GM12872 (cell line): ENCODE data around the gene TREML2.

Experiments used
- TF ChIP-seq, protein P1 (sequence below): IDR thresholded peaks from 3 replicates; pipeline ENCODE4 v1.5.1; 2011; ENCODE audit warnings: low read depth, mild to moderate bottlenecking, low read length, moderate library complexity; ENCODE audit not compliant: insufficient read depth

Gene TREML2

DNA sequence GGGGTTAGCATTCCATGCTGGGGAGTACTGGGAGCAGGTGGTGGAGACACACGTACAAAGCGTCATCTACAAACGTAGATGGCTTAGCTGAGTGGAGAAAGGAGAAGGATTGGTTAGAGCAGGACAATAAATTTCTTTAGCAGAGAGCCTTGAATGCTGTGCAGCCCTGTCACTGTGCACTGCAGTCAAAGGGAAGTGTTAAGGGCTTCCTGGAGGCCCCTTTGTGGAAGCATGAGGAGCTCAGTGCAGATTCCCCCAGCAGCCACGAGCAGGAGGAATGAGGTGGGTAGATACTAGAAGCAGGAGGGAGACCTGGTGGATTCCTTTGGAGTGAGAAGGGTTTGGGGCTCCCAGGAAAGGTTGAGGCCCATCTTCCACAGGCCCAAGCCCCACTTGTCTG is 21.1 kb upstream of the TREML2 start:
- TF ChIP-seq, protein P1, sequence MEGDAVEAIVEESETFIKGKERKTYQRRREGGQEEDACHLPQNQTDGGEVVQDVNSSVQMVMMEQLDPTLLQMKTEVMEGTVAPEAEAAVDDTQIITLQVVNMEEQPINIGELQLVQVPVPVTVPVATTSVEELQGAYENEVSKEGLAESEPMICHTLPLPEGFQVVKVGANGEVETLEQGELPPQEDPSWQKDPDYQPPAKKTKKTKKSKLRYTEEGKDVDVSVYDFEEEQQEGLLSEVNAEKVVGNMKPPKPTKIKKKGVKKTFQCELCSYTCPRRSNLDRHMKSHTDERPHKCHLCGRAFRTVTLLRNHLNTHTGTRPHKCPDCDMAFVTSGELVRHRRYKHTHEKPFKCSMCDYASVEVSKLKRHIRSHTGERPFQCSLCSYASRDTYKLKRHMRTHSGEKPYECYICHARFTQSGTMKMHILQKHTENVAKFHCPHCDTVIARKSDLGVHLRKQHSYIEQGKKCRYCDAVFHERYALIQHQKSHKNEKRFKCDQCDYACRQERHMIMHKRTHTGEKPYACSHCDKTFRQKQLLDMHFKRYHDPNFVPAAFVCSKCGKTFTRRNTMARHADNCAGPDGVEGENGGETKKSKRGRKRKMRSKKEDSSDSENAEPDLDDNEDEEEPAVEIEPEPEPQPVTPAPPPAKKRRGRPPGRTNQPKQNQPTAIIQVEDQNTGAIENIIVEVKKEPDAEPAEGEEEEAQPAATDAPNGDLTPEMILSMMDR: no peak

DNA sequence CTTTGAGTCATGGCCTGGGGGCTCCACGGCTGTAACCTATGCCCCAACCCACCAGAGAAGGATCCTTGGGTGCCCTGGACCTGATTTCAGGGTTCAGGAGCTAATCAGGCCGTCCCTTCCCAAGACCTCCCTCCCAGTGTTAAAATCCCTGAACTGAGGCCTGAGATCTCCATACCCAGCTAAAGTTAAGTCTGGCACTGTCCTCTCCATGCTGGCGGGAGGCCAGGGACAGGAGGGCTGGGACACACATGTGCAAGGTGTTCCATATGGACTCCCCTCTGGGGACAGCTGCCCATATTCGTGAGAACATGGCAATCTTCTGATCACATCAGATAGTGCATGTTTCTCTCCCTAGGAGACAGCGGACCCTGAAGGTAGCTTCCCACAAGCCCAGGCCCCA is 15.7 kb upstream of the TREML2 start:
- TF ChIP-seq, protein P1: no peak

DNA sequence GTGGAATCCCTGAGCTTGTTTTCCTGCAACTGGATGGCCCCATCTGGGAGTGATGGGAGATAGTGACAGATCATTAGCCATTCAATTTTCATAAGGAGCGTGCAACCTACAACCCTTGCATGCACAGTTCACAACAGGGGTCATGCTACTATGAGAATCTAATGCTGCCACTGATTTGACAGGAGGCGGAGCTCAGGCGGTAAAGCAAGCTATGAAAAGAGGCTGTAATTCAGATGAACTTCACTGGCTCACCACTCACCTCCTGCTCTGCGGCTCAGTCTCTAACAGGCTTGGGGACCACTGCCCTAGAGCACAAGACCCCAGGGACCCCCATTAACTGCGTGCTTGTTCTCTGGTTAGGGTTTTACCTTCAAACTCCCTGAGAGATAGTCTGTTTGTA is 14.8 kb upstream of the TREML2 start:
- TF ChIP-seq, protein P1: no peak

DNA sequence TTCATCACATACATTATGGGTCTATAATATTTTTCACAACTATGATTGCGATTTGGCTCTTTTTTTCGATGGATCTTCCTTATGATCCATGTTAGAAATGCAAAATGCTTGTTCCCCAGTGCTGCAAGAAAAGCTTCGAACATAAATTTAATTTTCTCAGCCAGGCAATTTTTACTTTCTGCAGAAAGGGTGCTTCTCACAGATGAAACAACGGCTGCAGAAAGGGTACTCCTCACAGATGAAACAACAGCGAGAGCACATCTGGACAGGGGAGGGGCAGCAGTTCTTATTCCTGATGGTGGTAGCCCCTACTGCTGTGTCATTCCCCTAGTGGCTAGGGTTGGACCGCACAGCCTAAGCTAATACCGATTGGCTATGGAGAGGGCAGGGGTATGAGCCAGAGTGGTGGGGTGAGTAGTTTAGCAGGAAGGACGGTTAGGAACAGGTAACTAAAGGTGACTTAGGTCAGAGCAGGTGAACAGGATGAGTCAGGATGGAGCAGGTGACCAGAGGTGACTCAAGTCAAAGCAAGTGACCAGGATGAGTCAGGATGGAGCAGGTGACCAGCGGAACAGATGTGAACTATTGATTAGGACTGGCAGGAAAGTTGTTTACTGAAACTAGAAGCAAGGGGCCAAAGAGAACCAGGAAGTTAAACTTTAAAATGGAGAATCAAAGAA is 13.8 kb upstream of the TREML2 start:
- TF ChIP-seq, protein P1: no peak

DNA sequence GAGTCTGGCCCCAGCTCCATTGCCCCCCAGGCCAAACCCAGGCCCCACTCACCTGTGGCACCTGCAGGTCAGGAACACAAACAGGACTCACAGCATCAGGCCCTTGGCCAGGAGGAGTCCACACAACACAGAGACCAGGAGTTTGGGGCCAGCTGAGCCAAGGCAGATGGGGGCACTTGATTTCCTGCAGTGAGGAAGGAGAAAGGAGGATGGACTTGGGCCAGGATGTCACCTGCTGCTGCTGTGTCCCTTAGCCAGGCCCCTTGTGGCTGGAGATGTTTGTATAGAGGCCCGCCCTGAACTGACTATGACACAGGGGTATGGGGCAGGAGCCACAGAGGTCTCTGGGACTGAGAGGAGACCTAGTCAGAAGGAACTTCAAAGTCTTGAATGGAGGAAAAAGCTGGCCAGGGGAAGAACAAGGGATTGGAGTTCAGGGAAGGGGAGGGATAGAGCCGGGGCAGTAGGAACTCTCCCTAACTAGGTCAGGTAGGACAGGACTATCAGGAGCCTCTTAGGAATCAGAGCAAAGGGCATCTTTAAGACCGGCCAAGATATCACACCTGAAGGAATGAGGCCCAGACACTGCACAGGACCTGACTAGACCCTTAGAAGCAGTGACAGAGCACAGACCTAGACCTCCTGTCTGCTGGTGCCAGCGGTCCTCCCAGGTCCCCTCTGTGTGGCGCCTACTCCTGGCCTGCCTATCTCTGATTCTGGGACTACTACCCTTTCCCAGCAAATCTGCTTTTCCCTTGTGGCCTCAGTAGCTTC is 8.8 kb upstream of the TREML2 start:
- TF ChIP-seq, protein P1: no peak

DNA sequence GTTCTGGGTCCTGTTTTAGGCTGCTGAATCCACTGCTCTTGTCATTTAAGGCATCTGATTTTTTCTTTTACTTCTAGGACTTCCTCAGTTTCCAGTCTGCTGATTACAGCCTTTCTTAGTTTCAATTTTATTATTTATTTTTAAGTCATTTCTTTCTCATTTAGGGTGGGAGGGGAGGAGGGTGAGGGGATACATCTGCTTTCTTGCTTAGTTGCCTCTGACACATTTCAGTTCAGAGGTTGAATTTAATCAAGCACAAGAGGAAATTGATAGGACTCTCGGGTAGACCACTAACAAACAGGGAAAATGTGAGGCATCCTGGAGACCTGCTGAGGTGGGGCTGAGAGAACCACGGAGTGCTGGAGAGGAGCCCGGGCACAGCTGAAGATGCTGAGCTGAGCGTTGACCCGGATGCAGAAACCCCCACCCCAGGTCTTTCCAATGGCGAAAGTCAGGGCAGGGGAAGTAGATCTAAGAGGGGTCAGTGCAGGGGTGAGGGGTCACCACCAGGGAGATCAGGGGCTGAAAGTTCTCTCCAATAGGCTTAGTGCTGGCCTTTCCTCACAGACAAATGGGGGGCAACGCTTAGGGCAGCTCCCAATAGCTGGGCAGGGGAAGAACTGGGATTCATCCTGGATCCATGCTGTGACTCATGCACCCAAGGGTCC is 7.6 kb upstream of the TREML2 start:
- TF ChIP-seq, protein P1: no peak

DNA sequence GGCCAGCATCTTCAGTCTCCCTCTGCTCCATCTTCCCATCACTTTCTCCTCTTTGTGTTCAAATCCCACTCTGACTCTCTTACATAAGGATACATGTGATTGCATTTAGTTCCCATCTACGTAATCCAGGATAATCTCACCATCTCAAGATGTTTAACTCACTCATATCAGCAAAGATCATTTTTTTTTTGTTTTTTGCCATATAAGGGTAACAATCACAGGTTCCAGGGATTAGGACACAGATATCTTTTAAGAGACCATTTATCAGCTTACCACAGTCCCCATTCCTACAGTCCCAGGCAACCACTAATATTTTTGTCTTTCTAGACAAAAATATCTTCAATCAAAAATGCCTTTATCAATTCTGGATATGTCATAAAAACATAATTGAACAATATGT is 3.2 kb upstream of the TREML2 start:
- TF ChIP-seq, protein P1: no peak
